Measurements from ENCODE around the gene PUM1.

DNA sequence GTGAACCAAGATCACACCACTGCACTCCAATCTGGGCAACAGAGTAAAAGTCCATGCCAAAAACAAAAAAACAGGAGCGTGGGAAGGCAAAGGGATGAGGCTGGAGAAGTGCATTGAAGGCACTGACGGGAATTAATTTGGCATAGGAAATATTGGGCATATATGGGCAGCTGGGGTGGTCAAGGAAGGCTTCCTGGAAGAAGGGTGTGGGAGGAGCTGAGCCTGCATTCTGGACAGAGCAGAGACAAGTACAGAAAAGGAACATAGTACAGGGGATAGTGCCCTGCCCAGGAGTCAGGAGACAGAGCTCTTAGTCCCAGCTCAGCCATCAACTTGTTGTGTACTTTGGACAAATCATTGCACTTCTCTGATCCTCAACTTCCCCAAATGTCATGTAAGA, 168.6 kb downstream of the PUM1 start:
- TF ChIP-seq, protein P1, sequence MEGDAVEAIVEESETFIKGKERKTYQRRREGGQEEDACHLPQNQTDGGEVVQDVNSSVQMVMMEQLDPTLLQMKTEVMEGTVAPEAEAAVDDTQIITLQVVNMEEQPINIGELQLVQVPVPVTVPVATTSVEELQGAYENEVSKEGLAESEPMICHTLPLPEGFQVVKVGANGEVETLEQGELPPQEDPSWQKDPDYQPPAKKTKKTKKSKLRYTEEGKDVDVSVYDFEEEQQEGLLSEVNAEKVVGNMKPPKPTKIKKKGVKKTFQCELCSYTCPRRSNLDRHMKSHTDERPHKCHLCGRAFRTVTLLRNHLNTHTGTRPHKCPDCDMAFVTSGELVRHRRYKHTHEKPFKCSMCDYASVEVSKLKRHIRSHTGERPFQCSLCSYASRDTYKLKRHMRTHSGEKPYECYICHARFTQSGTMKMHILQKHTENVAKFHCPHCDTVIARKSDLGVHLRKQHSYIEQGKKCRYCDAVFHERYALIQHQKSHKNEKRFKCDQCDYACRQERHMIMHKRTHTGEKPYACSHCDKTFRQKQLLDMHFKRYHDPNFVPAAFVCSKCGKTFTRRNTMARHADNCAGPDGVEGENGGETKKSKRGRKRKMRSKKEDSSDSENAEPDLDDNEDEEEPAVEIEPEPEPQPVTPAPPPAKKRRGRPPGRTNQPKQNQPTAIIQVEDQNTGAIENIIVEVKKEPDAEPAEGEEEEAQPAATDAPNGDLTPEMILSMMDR (IDR thresholded peaks at IDR 0.05) = no peak
- TF ChIP-seq EP300 (IDR thresholded peaks at IDR 0.05) = no peak
